BLaER1 treated with 17β-estradiol and CSF1 and Interleukin-3, amounts not matched to agents 10 nM and 100 nM (cell line): ENCODE measurements around the gene SUOX.

ENCODE experiments used
- H3K27ac ChIP-seq, 11 experiments: shearing (Covaris generic); formaldehyde crosslinking; 2 replicates each; pipeline ENCODE4 v1.8.1; 2022
- H3K27me3 ChIP-seq, 11 experiments: shearing (Covaris generic); formaldehyde crosslinking; 2 replicates each; pipeline ENCODE4 v1.8.1; 2022
- H3K36me3 ChIP-seq, 11 experiments: shearing (Covaris generic); formaldehyde crosslinking; 2 replicates each; pipeline ENCODE4 v1.8.1; 2022
- H3K4me1 ChIP-seq, 10 experiments: shearing (Covaris generic); formaldehyde crosslinking; 2 replicates each; pipeline ENCODE4 v1.8.1; 2022
- H3K4me2 ChIP-seq, 11 experiments: shearing (Covaris generic); formaldehyde crosslinking; 2 replicates each; pipeline ENCODE4 v1.8.1; 2022
- H3K4me3 ChIP-seq, 10 experiments: shearing (Covaris generic); formaldehyde crosslinking; 2 replicates each; pipeline ENCODE4 v1.8.1; 2022
- H3K9ac ChIP-seq, 11 experiments: shearing (Covaris generic); formaldehyde crosslinking; 2 replicates each; pipeline ENCODE4 v1.8.1; 2022
- H3K9me3 ChIP-seq, 11 experiments: shearing (Covaris generic); formaldehyde crosslinking; replicated peaks in 1 of 11; 2 replicates each; pipeline ENCODE4 v1.8.1; 2022
- H4K20me1 ChIP-seq, 11 experiments: shearing (Covaris generic); formaldehyde crosslinking; 2 replicates each; pipeline ENCODE4 v1.8.1; 2022
- Cebpa-rat ChIP-seq, 11 experiments: shearing (Covaris generic); IDR thresholded peaks; 2 replicates each; pipeline ENCODE4 v1.8.1; 2022

SUOX gene

DNA sequence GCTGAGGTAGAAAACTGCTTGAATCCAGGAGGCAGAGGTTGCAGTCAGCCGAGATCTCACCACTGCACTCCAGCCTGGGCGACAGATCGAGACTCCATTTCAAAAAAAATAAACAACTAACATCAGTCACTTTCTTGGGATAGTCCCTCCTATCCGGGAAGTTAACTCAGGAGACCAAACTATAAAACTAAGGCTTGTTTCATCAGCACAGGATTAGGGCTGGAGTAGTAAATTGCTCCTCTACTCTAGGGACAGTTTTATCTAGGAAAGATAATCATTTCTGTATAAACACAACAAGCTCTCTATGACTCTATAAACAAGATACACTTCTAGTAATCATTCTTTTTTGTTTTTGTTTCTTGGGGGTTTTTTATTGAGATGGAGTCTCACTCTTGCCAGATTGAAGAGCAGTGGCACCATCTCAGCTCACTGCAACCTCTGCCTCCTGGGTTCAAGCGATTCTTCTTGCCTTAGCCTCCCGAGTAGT lies 56.4 kb downstream of the SUOX start:
- no peak overlapping the region for H3K27ac ChIP-seq
- no peak for TF ChIP-seq Cebpa-rat (IDR thresholded peaks at IDR 0.05)

More for the DNA sequence above, 56.4 kb downstream of the SUOX start:
- Histone ChIP-seq H3K36me3 (0 out of 22 replicates have a peak, but pooled peaks cover 0 to 2% (median 0%) of the 10 kb centered on the region in 11 experiments), H4K20me1 (no peaks in the 10 kb centered on the region), H3K27me3 (no peaks in the 10 kb centered on the region), H3K4me1 (0 out of 20 replicates have a peak, but pooled peaks cover 0 to 3% (median 0%) of the 10 kb centered on the region in 10 experiments), H3K4me3 (no peak overlapping the region), H3K9me3 (no peaks in the 10 kb centered on the region), H3K9ac (no peak overlapping the region), H3K4me2 (no peak overlapping the region)
